Stomach (tissue), 9 donors: ENCODE data around the gene SMARCA5. TPM values are rescaled to one million over a fixed set of nuclear protein-coding genes. Genes with fewer than 3 reads are reported as not detected.

ENCODE experiments used
- DNase-seq, 2 donors: peaks; one replicate each; pipeline versions ENCODE4 v3.0.0 to v3.0.0-alpha.2; 2013 to 2019
- H3K27ac ChIP-seq, 5 donors: fragments of 200-600 bp in 4 of 5; sonication (generic) in 4 of 5; one replicate each; pipeline ENCODE4 v1.5.1; 2013 to 2019; ENCODE audit warnings: mild to moderate bottlenecking in 1 of 5, moderate library complexity in 1 of 5
- H3K27me3 ChIP-seq, 3 donors: fragments of 200-600 bp; sonication (generic); one replicate each; pipeline ENCODE4 v1.5.1; 2017 to 2019; ENCODE audit warnings: mixed run types in 1 of 3
- H3K36me3 ChIP-seq, 4 donors: fragments of 200-600 bp; sonication (generic); 1 replicate in 3 of 4; 2 replicates in 1 of 4; pipeline ENCODE4 v1.5.1; 2016 to 2019
- H3K4me1 ChIP-seq, 4 donors: fragments of 200-600 bp; sonication (generic); one replicate each; pipeline ENCODE4 v1.5.1; 2016 to 2019
- H3K4me3 ChIP-seq, 4 donors: fragments of 200-600 bp; sonication (generic) in 3 of 4; one replicate each; pipeline ENCODE4 v1.5.1; 2016 to 2019; ENCODE audit warnings: mild to moderate bottlenecking in 1 of 4
- H3K9me3 ChIP-seq, 4 donors: fragments of 200-600 bp; sonication (generic); one replicate each; pipeline ENCODE4 v1.5.1; 2016 to 2019
- EP300 ChIP-seq: sonication (generic); formaldehyde crosslinking; IDR thresholded peaks from one replicate; pipeline ENCODE4 v1.6.1; 2017; ENCODE audit warnings: antibody characterized with exemption
- POLR2A ChIP-seq, 4 donors: fragments of 450-650 bp; IDR thresholded peaks; one replicate each; pipeline ENCODE4 v1.6.1; 2016; ENCODE audit warnings: antibody characterized with exemption in 4 of 4, control low read depth in 2 of 4, mild to moderate bottlenecking in 1 of 4, moderate library complexity in 1 of 4
- POLR2AphosphoS5 ChIP-seq, 3 donors: sonication (generic); formaldehyde crosslinking; IDR thresholded peaks; one replicate each; pipeline ENCODE4 v1.6.1; 2016; ENCODE audit warnings: antibody characterized with exemption in 3 of 3
- WGBS, 5 donors: extraction: QIAGEN DNeasy Blood & Tissue Kit in 3 of 5; methylation state at CpG; one replicate each; pipeline versions ENCODE4 v1.1.5 to v1.1.7; 2013 to 2018; 5-methylcytosine and 5-hydroxymethylcytosine counted together
- intact Hi-C: fragments of 100-400 bp; cut with DNase I; formaldehyde crosslinking; loops from one replicate; pipeline ENCODE4 v1.15.1; 2023; ENCODE audit warnings: low total_unique reads
- polyA plus RNA-seq, 3 donors: library from polyadenylated mRNA; stranded (reverse); fragments of 200-250 nt; gene quantifications; one replicate each; pipeline ENCODE4 v1.2.3, GENCODE V29; 2013
- total RNA-seq, 5 donors: library from RNA; depleted of rRNA; stranded (reverse); fragments of >200 nt; gene quantifications; one replicate each; pipeline versions ENCODE4 v1.1.0 to v1.2.3, GENCODE V29; 2014 to 2016
- TF ChIP-seq, protein P1 (sequence below), 7 experiments: fragments of 450-650 bp in 4 of 7; fragments of 200-600 bp in 3 of 7; sonication (generic) in 3 of 7; IDR thresholded peaks; one replicate each; pipeline ENCODE4 v1.5.1; 2016 to 2019; ENCODE audit warnings: antibody characterized with exemption in 7 of 7, control low read depth in 2 of 7, mild to moderate bottlenecking in 1 of 7
- donor health status: healthy with polysubstance abuse.
- donor health status: Bipolar disorder and iron deficiency.
- donor health status: healthy.

The SMARCA5 gene
- total and polyA plus RNA-seq, 8 donors = 10.3 to 78.0 (median 17.3) TPM

DNA sequence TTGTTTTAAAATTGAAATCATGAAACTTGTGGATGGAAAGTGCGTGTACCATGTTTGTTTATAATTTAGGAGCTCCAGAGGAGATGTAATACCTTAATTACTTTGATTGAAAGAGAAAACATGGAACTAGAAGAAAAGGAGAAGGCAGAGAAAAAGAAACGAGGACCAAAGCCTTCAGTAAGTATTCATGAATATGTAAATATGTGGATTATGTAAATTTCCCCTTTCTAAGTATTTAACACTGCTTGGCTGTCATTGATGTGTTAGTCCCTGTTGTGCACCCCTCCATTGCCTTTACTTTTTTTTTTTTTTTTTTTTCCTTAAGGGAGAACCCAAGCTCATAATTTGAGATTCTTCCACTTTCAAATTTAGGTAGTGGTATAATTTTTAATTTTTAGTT, 36.4 kb downstream of the SMARCA5 start:
- Histone ChIP-seq H3K9me3 (no peaks in the 10 kb centered on the region), H3K4me1 (peaks cover 0 to 20% (median 5%) of the 10 kb centered on the region in 4 donors), H3K36me3 (peaks cover 28 to 99% (median 97%) of the 10 kb centered on the region in 4 donors), H3K27ac (no peak overlapping the region), H3K27me3 (no peaks in the 10 kb centered on the region), H3K4me3 (no peak overlapping the region)
- TF ChIP-seq POLR2AphosphoS5 (IDR thresholded peaks at IDR 0.05) (no peak), EP300 (no peak)
- WGBS, 5 donors = 81 to 87% (median 87%) methylated on average over 2 of the region's 2 CpGs
- DNase-seq = no peak
- intact Hi-C loops = no loop called here

DNA sequence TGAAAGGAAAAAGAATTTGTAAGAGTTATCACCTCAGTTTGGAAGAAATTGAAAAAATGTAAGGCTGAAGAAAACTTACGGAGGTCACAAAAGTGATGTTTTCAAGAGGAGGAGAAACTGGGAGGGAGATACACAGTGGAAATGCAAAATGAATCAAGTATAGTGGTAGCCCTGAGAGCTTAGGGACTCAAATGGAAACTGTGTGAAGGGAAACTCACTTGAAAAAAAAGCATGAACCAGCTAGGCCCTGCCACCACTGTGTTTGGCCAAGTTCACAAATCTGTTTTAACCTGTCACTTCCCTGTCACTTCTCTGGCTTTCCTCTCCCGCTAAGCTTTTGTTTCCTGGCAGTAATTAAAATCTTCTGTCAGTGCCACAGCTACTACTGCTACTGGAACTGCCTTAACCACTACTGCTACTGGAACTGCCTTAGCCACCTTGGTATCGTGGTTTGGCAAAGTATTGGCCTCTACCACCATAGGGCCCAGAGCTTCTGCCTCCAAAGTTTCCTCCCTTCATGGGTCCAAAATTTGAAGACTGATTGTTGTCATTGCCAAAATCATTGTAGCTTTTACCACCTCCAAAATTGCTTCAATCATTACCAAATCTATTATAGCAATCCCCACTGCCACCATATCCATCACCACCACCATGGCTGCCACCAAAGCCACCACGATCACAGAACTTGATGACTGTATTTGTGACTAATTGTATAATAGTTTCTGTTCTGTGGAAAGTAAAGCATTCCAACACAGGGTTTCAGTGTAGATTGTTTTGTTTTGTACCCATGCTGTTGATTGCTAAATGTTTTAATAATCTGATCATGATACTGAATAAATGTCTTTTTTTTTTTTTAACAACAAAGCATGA, 41.5 kb downstream of the SMARCA5 start:
- H3K27ac ChIP-seq = no peak overlapping the region
- 68 to 70% (median 70%) methylated on average over 4 of the region's 4 CpGs for WGBS, 5 donors

DNA sequence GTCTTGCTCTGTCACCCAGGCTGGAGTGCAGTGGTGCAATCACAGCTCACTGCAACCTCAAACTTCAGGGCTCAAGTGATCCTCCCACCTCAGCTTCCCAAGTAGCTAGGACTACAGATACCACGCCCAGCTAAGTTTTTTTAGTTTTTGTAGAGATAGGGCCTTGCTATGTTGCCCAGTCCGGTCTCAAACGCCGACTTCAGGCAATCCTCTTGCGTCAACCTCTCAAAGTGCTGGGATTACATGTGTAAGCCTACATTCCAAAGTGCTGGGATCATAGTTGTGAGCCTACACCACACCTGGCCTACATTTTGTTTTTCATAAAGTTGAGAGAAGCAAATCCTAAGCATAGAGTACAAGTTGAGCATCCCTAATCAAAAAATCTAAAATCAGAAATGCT, 42.2 kb downstream of the SMARCA5 start:
- intact Hi-C loops = no loop called here
- WGBS, 5 donors = 77 to 90% (median 84%) methylated on average over 5 of the region's 5 CpGs
- Histone ChIP-seq H3K4me3 (no peak overlapping the region), H3K9me3 (no peaks in the 10 kb centered on the region), H3K36me3 (peaks cover under 1 to 50% (median 45%) of the 10 kb centered on the region in 4 donors), H3K27ac (no peak overlapping the region), H3K27me3 (no peaks in the 10 kb centered on the region), H3K4me1 (peaks cover 0 to 30% (median 20%) of the 10 kb centered on the region in 4 donors)
- TF ChIP-seq EP300 = no peak
- TF ChIP-seq POLR2AphosphoS5 (IDR thresholded peaks at IDR 0.05) = no peak
- TF ChIP-seq, protein P1, sequence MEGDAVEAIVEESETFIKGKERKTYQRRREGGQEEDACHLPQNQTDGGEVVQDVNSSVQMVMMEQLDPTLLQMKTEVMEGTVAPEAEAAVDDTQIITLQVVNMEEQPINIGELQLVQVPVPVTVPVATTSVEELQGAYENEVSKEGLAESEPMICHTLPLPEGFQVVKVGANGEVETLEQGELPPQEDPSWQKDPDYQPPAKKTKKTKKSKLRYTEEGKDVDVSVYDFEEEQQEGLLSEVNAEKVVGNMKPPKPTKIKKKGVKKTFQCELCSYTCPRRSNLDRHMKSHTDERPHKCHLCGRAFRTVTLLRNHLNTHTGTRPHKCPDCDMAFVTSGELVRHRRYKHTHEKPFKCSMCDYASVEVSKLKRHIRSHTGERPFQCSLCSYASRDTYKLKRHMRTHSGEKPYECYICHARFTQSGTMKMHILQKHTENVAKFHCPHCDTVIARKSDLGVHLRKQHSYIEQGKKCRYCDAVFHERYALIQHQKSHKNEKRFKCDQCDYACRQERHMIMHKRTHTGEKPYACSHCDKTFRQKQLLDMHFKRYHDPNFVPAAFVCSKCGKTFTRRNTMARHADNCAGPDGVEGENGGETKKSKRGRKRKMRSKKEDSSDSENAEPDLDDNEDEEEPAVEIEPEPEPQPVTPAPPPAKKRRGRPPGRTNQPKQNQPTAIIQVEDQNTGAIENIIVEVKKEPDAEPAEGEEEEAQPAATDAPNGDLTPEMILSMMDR (IDR thresholded peaks at IDR 0.05) = no peak
- TF ChIP-seq POLR2A (IDR thresholded peaks at IDR 0.05) = no peak
- DNase-seq = no peak

More for the DNA sequence above, 41.5 kb downstream of the SMARCA5 start:
- Histone ChIP-seq H3K4me3 (no peak overlapping the region), H3K4me1 (peaks cover 0 to 31% (median 22%) of the 10 kb centered on the region in 4 donors), H3K36me3 (peaks cover 5 to 57% (median 52%) of the 10 kb centered on the region in 4 donors), H3K9me3 (no peaks in the 10 kb centered on the region), H3K27me3 (no peaks in the 10 kb centered on the region)
- TF ChIP-seq POLR2A (IDR thresholded peaks at IDR 0.05) (no peak), POLR2AphosphoS5 (IDR thresholded peaks at IDR 0.05) (no peak), EP300 (no peak)
- TF ChIP-seq, protein P1 (IDR thresholded peaks at IDR 0.05) = no peak
- intact Hi-C loops = no loop called here
- peak in 1 of 2 donors; percentile 3 for DNase-seq

DNA sequence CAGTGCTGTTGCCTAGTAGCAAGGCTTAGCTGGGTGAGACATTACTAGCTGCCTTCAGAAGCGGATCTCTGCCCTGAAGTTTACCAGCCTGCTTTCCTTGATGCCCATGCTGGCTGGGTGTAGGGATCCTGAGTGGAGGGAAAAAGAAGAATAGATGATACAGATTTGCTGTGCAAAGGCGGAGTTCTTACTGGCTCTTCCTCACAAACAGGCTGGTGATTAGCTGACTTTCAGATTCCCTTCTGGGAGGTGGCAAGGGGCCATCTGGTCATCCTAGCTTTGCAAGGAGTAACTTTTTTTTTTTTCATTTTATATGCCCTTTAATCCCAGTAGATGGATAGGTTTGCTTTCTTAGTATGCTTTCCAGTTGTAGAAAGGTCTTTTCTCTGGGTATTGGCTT, 44.8 kb downstream of the SMARCA5 start:
- intact Hi-C loops = no loop called here
- WGBS, 5 donors = 41 to 89% (median 65%) methylated on average over 2 of the region's 2 CpGs
- Histone ChIP-seq H3K4me3 (no peak overlapping the region), H3K27ac (no peak overlapping the region), H3K36me3 (peaks cover 0 to 25% (median 20%) of the 10 kb centered on the region in 4 donors), H3K4me1 (peaks cover 0 to 22% (median 17%) of the 10 kb centered on the region in 4 donors), H3K27me3 (no peaks in the 10 kb centered on the region), H3K9me3 (no peaks in the 10 kb centered on the region)
- TF ChIP-seq EP300 = no peak
- TF ChIP-seq POLR2AphosphoS5 (IDR thresholded peaks at IDR 0.05) = no peak
- TF ChIP-seq, protein P1 (IDR thresholded peaks at IDR 0.05) = no peak
- no peak for TF ChIP-seq POLR2A (IDR thresholded peaks at IDR 0.05)
- peak in 1 of 2 donors; percentile 2 for DNase-seq
